ENCODE data around the gene CASP1.
"Not testable (repeated sequence)": the region's sequence is repeated elsewhere in the genome, so short reads cannot be mapped to it uniquely, and the experiment has no call there.

The CASP1 gene
- total RNA-seq = 21.3 to 53.5 (median 47.0) reads per million in 4 donors

GRCh38 chr11:105034813-105035620 lies at the start of gene CASP1:
TSS of gene CASP1 (minus strand) at chr11:105035144. CDS start at chr11:105035113, 31 bp downstream.
- DNase-seq = peak in 1 of 5 donors; percentile 62

- DNase-seq = no peak
These were observed 46.6 kb upstream of the CASP1 start for GRCh38 chr11:105081412-105082150.

DNA sequence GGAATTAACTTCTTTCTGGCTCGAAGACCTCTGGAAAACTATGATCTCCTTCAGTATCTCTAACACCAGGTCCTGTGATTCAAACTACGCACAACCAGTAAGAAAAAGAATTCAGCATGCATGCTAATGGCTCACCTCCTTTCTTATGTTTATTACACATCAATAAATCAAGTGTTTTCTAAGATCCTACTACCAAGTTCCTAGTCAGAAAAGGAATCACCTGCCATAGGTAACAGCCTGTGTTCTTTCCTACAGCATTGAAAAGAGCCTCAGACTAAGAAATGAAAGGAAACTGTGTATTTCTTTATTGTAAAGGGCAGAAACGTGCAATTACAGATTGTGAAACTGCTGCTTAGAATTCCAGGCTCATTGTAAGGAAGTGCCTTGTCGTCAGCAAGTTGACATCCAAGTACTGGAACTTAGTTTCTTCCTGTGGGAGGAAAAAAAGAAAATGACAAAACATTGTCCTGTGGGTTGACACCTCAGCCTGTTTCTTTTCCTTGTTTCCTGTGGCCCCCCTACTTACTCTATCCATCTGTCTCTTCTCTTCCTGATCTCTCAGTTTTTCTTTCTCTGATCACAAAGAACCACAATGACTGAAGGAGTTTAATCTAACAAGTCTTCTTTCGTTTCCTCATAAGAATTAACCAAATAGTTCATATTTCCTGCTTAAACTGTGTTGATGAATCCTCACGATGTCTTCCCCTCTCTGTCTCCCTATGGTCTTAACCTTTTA lies 45.4 kb upstream of the CASP1 start:
- not testable (repeated sequence) for DNase-seq

DNA sequence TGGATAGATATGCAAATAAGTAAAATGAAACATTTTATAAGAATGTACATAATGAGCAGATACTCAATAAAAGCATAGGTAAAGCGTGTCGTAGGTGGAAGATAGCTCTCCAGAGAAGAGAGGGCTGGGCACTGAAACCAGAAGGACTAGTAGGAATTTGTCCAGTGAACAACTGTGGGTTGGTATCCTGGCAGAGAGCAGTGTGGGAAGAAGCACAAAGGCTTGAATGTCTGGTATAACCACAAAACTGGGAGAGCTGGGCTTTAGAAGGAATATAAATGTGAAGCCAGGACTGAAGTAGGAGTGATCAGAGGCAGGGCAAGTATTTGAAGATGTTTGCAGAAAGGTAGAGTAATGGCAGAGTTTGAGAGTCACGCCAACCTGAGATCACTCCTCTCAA lies 43.3 kb upstream of the CASP1 start:
- DNase-seq = no peak

GRCh38 chr11:105077141-105077790 lies 42.3 kb upstream of the CASP1 start:
- DNase-seq = peak in 1 of 5 donors; percentile 63

DNA sequence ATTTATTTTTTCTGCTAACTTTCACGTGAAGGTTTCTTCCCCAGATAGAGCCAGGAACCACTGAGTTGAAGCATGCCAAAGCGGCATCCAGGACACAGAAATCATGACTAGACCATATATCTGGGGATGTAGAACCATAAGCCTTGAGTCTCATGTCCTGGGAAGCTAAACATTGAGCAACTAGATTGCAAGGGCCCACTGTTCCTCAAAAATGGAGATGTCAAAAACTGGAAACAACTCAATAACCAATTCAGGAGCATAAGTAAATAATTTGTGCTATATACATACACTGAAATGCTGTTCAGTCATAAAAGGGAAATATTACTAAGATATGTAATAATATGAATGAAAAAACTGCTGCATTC lies 39.2 kb upstream of the CASP1 start:
- no peak for DNase-seq

- no peak for DNase-seq
These were observed 38.7 kb upstream of the CASP1 start for GRCh38 chr11:105073456-105074165.

GRCh38 chr11:105072080-105072479 lies 37.1 kb upstream of the CASP1 start:
- not testable (repeated sequence) for DNase-seq

DNA sequence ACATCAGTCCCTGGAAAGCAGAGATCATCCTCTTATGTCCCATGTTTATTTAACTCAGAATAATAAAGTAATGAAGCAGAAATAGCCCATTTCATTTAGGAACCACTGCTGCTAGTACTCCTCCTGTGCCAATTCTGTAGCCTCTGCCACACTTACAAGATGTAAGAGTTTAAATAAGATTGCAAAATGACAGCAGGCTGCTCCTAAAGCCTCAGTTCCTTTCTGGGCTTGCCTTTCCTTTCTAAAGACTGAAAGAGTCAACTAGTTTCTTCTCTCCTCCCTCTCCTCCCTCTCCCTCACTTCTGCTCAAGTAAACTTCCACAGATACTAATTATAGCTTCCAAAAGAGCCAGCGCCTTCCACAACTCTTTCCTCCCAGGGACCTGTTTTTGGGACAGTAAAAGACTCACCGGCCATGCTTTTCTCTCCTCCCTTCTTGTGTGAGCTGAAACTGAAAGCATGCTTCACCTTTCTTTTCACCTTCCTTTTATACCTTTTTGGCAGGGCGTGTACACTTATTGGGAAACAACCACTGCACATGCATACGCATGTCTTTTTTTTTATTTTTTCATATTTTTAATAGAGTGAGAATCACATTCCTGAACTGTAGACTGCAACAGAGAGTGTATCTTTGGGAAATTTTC lies 36.3 kb upstream of the CASP1 start:
- peak in 4 of 5 donors; percentile 2 to 37 (median 22) for DNase-seq

DNA sequence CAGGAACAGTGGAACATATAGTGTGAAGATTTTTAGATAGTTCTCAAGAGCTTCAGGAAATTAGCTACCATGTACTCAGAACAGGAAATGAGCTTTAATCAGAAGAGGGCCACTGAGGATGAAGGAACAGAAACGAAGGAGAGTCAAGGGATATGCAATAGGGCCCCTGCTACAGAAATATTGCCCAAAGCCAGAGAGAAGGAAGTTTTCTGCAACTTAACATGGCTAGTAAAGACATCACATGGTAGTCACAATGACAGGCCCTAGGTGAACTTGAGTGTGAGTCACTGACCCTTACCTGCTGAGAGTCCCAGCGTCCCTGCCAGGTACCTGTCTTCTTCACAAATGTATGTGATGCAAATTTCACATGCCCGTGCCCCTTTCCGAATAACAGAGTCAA lies 35.4 kb upstream of the CASP1 start:
- DNase-seq = peak in 1 of 5 donors; percentile 14

- DNase-seq = not testable (repeated sequence)
These were observed 34.8 kb upstream of the CASP1 start for GRCh38 chr11:105069749-105070148.

GRCh38 chr11:105063245-105063941 lies 28.4 kb upstream of the CASP1 start:
- DNase-seq = not testable (repeated sequence)

DNA sequence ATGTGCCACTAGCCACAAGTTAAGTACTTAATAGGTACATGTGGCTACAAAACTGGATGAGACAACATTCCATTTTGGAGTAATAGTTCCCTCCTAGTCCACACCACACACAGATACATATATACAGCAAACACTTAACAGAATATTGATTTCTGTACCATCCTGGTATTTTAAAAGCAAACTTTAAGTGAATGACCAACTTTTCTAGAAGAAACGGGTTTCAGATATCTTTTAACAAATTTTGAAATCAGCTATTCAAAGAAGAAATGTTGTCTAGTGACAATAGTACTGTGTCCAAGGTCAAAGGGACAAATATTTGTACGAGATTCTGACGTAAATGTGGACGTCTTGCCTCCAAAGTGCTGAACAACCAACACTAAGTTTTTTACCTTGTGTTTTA lies 22.5 kb upstream of the CASP1 start:
- no peak for DNase-seq

GRCh38 chr11:105056446-105056845 lies 21.5 kb upstream of the CASP1 start:
- DNase-seq = no peak

DNA sequence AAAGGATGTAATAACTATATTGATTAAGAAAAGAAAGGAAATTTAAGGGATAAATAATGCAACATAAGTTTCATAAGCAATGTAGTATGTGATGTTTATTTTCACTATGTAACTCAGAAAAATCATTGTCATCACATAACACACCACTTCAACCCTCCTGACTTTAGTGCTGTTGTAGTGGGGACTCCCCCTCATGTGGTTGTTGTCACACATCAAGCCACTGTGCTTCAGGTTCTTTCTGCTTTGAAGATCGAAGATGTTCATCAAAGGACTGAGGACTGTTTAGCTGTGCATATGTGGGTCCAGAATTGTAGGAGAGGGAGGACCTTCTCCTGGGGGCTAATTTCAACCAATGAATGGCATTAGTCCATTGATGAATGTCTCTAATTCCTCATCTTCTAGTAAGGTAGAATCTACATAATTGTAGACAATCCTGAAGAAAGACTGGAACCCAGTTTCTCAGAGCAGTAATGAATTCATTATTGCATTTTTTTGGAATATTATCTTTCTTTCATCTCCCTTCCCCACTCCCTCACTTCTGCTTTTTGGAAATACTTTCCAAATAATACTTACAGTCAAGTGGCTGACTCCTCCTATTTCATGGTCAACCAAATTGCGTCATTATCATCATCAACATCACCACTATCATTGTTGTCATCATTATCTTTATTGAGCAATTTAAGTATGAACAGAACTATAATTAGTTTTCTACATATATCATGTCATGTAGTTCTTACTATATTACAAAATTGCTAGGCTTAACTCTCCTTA lies 20.0 kb upstream of the CASP1 start:
- no peak for DNase-seq

DNA sequence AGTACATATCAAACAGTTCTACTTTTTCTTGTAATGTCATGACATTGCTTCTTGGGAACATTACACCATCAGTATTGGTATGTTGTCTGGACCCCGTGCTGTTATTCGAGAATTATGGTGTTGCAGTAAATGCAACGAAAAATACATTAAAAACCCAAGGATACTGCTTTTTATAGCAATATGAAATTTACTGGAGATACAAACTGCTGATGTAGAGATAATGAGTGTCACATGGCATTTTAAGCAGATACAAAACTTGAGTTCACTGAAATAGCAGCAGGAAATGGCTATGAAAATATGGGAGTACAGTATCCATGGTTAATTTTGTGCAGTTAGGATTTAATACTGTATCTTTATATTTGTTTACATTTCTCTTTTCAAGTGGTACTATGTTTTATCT lies 17.5 kb upstream of the CASP1 start:
- no peak for DNase-seq

GRCh38 chr11:105051559-105051958 lies 16.6 kb upstream of the CASP1 start:
- DNase-seq = no peak

DNA sequence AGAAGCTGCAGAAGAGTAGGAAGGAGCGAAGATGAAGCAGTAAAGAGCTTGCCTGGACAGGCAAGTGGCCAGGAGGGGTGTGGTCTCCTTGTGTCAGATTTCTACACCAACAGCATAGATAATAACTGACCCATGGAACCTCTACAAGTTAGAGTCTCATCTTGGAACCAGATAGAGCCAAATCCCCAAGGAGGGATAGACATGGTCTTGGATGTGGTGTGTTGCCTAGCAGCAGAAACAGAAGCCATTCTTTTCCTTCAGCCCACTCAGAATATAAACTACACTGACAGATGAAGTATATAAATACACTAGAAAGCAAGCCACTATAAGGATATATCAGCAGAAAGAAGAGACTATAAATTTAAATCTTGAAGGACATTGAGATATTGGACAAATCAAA lies 14.5 kb upstream of the CASP1 start:
- DNase-seq = no peak

GRCh38 chr11:105046898-105047579 lies 12.1 kb upstream of the CASP1 start:
- DNase-seq = no peak
